Smooth muscle cell of bladder (primary cell): ENCODE results near the gene MVD. TPM values are rescaled to one million over a fixed set of nuclear protein-coding genes. Genes with fewer than 3 reads are reported as not detected.

ENCODE experiments used
- total RNA-seq: library from RNA; depleted of rRNA; stranded (reverse); fragments of >200 nt; gene quantifications from 2 replicates; pipeline ENCODE4 v1.2.3, GENCODE V29; 2014

MVD gene
- 117 and 128 TPM in 2 replicates for total RNA-seq

GRCh38 chr16:88662843-88663606, at the start of gene MVD:
Gene MVD, minus strand, starts transcription at chr16:88663091. Its CDS starts 11 bp downstream, at chr16:88663080.

GRCh38 chr16:88706229-88706964, 43.5 kb upstream of the MVD start, which contains the start of the genes CTU2 and RNF166:
Gene CTU2, plus strand, starts transcription at chr16:88706503. Its CDS starts 28 bp downstream, at chr16:88706531.
Gene RNF166, minus strand, starts transcription at chr16:88706408. Its CDS starts 83 bp downstream, at chr16:88706325.

GRCh38 chr16:88686439-88687253, 23.8 kb upstream of the MVD start, which contains the start of gene SNAI3:
Gene SNAI3, minus strand, starts transcription at chr16:88686507. Its CDS starts 101 bp downstream, at chr16:88686406.

GRCh38 chr16:88650749-88651275, 12.1 kb downstream of the MVD start, which contains the start of gene CYBA:
Gene CYBA, minus strand, starts transcription at chr16:88651053. Its CDS starts 40 bp downstream, at chr16:88651013.

GRCh38 chr16:88638323-88639230, 24.3 kb downstream of the MVD start, which contains the start of gene IL17C:
Gene IL17C, plus strand, starts transcription at chr16:88638572. Its CDS starts 70 bp downstream, at chr16:88638642.

Other genes starting within 250 kb of the MVD start
- 1.6 and 2.1 TPM in 2 replicates for gene ZFPM1, start 209.8 kb downstream of the MVD start, total RNA-seq
- gene ZC3H18, start 92.7 kb downstream of the MVD start, total RNA-seq: 8.0 and 9.8 TPM in 2 replicates
- not detected in 2 replicates for gene IL17C, start 24.5 kb downstream of the MVD start, total RNA-seq
- gene CYBA, start 12.0 kb downstream of the MVD start, total RNA-seq: 311 and 407 TPM in 2 replicates
- under 0.01 TPM in 1 of 2 replicates, not detected in the other for gene SNAI3, start 23.4 kb upstream of the MVD start, total RNA-seq
- 11.0 and 14.8 TPM in 2 replicates for gene RNF166, start 43.3 kb upstream of the MVD start, total RNA-seq
- 14.6 and 21.0 TPM in 2 replicates for gene CTU2, start 43.4 kb upstream of the MVD start, total RNA-seq
- 117 and 159 TPM in 2 replicates for gene PIEZO1, start 122.1 kb upstream of the MVD start, total RNA-seq
- gene CDT1, start 140.7 kb upstream of the MVD start, total RNA-seq: 1.2 and 1.6 TPM in 2 replicates
- gene APRT, start 148.8 kb upstream of the MVD start, total RNA-seq: 61.8 and 78.5 TPM in 2 replicates
- 18.5 and 25.1 TPM in 2 replicates for gene GALNS, start 193.9 kb upstream of the MVD start, total RNA-seq
- 55.5 and 83.8 TPM in 2 replicates for gene TRAPPC2L, start 194.0 kb upstream of the MVD start, total RNA-seq
- gene PABPN1L, start 203.6 kb upstream of the MVD start, total RNA-seq: not detected in 2 replicates